Iris pigment epithelial cell (primary cell): ENCODE data around the gene ANO5.

Experiments
- DNase-seq: peaks from one replicate; pipeline ENCODE4 v3.0.0-alpha.2; 2011; ENCODE audit warnings: low read depth

Gene ANO5, protein sequence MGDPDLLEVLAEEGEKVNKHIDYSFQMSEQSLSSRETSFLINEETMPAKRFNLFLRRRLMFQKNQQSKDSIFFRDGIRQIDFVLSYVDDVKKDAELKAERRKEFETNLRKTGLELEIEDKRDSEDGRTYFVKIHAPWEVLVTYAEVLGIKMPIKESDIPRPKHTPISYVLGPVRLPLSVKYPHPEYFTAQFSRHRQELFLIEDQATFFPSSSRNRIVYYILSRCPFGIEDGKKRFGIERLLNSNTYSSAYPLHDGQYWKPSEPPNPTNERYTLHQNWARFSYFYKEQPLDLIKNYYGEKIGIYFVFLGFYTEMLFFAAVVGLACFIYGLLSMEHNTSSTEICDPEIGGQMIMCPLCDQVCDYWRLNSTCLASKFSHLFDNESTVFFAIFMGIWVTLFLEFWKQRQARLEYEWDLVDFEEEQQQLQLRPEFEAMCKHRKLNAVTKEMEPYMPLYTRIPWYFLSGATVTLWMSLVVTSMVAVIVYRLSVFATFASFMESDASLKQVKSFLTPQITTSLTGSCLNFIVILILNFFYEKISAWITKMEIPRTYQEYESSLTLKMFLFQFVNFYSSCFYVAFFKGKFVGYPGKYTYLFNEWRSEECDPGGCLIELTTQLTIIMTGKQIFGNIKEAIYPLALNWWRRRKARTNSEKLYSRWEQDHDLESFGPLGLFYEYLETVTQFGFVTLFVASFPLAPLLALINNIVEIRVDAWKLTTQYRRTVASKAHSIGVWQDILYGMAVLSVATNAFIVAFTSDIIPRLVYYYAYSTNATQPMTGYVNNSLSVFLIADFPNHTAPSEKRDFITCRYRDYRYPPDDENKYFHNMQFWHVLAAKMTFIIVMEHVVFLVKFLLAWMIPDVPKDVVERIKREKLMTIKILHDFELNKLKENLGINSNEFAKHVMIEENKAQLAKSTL

DNA sequence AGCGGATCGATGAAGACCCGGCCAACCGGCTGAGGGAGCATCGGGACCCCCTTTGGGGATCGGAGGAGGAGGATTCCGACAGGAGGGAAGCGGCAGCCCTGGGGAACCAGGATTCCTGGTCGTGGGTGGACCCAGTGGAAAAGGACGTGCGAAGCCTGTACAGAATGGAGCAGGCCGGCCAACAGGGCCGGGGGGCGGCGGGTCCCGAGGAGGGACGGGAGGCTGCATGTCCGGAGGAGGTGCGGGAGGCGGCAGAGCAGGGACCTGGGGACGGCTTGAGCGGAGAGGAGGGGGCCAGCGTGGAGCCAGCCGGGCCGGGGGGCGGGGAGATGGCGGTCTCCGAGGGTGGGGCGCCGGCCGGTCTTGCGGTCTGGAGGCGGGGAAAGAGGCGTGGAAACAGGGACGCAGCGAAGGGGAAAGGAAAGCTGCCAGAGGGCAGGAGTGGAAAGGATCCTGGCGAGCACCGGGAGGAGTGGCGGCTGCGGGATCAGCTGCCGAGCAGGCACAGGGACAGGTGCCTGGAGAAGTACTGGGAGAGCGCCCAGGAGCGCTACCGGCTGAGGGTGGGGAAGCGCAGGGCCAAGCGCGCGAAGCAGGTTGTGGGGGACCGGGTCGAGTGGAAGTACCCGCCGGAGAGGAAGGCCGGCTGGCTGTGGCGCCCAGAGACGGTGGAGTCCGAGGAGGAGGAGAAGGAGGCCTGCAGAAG, at the start of gene ANO5:
ANO5 (plus strand) TSS at position 444 of the 706 bp plus-strand sequence. CDS start 408 bp downstream, outside the sequence.
- no peak for DNase-seq

DNA sequence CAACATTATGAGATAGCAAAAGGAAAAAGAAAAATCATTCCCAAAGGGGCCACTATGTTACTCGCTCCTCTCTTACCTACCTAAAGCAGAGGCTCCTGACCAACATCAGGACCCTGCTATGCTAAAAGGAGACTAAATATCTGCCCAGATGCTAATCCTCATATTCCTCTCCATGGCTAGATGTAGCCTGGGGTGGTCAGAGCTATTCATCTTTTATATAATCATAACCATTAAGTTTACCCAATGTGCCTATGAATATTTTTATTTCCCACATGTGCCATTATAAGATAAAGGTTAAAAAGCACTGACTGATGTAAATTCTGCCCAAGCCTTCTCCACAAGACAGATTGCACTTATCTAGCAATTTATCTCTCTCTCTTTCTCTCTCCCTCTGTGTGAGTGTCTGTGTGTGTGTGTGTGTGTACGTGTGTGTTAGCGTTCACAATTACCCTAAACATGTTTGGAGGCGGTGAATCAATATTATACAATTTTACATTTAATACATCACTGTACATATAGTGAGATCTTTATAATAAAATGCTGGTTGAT, 41.2 kb upstream of the ANO5 start:
- no peak for DNase-seq

DNA sequence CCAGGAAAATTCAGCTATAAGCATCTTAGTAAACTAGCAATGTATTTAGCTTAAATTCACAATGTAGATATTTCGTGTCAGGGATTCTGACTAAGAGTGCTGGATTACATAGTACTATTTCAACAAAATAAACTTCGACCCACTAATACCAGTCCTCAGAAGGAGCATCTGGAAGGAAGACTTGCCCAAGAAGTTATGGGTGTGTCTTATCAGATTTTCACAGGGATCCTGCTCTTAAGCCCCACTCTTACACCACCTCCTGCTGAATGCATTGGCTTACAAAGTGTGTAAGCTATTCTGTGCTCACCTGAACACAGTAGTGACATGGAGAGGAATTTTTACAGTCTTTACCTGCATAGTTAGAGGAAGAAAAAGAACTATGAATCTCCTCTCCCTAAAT, 35.4 kb upstream of the ANO5 start:
- no peak for DNase-seq

DNA sequence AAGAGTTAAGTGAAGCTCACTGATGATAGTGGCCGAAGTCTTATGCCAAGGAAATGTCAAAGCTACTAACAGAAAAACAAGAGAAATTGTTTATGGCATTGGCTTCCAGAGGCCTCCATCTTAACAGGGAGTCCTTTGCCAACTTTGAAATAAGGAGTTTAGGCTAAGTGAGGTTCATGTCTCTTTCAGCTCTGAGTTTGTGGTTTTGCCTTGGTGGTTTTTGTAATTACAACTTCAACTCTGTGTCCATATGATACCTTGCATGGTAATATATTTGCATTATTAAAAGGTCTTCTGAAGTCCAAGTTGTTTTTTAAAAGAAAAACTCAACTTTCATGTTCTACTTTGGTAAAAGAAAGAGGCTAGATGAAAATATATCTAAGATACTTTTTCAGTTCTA, 31.4 kb upstream of the ANO5 start:
- no peak for DNase-seq

DNA sequence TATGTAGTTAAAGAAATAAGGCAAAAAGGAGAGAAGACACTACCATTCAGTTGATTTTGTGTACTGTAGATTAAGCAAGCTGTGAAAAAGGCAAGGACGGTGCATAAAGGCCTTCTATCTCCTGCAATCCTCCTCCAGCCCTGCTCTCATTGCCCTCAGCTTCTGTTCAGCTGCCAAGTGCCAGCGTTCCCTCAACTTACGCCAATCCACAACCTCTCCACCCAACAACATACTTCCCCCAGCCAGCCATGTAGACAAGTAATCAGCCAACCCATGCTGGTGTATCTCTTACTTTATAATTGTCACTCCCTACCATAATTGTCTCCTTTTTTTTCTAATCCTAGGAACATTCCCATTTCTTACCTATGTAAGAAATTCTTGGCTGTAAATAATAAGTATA, 30.1 kb upstream of the ANO5 start:
- no peak for DNase-seq

DNA sequence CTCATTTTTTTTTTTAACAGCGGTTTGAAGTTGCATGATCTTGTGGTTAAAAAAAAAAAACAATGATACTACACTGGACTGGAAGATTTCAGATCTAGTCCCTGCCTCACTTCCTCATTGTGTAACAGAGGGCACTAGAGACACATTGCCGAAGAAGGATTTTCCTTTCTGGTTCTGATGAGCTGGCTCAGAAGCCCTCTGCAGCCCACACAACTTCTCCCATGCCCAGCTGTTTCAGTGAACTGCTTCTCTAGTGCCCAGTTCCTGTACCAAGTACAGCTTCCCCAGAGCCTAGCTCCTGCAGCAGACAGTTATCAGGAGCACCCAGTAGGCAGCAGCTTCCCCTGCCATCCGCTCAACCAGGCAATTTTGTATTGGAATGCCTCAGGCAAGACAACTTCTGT, 29.5 kb upstream of the ANO5 start:
- DNase-seq, result peak; percentile 0

DNA sequence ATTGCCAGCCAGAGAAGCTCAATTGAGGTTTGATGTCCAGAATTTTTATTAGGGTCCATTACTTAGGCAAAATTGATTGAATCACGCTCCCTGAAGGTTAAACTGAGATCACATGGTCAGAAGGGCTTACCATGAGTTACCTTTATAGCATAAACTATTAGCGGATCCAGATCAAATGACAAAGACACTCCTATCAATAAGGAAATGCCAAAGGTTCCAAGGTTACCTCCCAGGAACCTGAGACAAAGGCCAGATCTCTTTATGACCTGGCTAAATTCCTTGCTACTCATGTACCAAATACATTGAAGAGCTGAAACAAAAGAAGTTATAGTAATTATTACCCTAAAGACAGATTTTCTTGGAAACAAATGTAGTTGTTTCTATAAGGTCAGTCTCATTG, 27.8 kb upstream of the ANO5 start:
- no peak for DNase-seq

DNA sequence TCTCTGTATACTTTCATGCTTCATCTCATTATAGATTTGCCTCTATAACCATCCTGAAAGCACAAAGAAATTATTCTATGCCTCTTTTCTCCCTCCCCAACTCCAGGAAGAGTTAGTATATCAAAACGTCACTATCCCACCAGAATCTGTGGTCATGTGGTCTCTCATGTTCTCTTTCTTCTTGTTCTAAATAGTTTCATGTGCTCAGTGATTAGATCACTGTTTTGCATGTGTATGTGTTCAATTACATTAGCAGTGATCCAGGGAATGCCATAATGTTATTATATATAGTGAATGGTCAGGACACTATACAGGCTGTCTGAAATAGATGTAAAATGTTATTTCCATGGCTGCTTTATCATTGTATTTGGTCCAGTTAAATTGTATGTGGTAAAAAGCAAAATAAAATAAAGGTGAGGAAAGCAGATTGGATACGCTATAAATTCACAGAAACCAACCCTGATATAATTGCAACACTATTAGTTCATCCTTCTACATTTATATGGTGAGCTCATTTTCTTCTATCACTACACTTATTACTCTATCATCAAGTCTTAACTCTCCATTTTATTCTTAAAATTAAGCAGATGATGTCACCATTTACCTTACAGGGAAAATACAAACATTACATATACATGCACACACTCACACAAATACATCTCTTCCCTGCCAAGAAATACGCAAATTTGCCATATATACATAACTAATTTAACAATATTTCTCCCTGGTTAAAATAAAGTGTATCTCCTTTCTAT, 26.9 kb upstream of the ANO5 start:
- no peak for DNase-seq

DNA sequence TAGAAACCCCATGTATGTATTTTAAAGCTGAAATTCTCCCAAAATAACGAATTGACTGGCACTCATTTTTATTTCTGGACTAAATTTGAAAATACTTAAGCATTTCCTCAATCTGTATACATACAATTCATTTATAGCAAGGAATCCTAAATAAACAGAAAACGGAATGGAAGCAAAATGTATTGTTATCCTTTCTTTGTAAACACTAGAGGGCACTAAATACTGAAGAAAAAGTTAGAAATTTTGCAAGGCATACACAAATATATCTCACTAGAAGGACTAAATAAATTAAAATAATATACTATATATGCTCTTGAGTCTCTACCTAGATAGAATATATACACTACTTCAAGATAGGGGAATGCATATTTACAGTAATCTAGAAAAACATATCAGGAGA, 23.1 kb upstream of the ANO5 start:
- peak; percentile 12 for DNase-seq

DNA sequence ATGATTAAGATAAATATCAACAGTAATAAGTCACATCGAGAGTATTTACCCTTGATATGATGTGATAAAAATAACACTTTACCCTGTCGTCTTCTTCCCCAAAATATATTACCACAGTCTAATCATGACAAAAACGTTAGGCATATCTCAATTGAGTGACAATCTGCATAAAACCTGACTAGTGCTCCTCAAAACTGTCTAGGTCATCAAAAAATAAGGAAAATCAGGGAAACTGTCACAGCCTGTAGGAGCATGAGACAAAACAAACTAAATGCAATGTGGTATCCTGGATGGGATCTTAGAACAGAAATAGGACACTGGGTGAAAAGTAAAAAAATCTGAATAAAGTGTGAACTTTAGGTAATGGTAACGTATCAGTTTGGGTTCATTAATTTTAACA, 19.4 kb upstream of the ANO5 start:
- DNase-seq, result no peak

DNA sequence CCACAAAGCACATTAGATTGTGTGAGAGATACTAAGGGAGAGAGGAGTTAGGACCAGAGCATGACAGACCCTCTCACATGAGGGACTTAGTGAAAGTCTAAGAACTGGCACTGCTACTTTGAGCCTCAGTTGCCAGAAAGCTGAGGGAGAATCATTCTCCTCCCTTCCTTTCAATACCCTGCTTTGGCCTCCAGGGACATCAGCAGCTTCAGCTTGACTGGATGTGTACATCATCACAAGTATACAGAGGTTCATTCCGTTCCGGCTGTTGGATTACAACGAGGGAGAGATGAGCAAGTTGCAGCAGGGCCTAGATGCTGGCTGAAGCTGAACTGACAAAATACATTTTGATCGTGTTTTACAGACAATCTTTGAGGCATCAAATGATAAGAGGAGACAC, 15.7 kb upstream of the ANO5 start:
- no peak for DNase-seq

DNA sequence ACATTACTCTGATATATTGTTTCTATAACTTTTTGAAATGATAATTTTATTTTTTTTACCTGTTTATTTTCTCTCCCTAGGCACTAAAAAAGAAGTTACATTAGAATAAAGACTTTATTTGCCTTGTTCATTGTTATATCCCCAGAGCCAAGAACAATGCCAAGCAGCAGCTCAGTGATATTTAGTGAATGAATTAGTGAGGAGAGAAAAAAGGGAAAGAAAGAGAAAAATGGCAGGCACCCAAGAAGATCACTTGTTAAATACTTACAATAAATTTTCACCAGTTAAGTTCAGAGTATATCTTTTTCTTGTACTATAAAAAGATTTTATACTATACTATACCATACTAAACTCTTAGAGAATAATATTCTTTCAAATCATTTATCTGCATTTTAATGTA, 13.3 kb upstream of the ANO5 start:
- DNase-seq, result no peak

DNA sequence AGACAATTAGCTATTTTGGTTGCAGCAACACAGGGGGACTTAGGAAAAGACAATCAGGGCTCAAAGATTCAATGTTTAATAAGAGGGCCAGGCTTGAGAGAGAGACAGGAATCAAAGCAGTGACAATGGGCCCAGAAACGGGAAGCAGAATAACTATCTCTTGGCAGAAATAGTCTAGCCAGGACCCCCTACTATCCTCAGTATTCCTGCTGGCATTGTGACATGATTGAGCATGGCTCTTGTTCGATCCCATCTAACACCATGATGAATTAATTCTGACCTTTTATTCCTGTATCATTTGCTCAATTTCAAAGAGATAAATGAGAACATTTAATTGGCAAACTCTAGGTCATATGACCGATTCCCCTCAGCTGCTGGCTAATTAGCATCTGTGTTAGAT, 12.8 kb upstream of the ANO5 start:
- no peak for DNase-seq

DNA sequence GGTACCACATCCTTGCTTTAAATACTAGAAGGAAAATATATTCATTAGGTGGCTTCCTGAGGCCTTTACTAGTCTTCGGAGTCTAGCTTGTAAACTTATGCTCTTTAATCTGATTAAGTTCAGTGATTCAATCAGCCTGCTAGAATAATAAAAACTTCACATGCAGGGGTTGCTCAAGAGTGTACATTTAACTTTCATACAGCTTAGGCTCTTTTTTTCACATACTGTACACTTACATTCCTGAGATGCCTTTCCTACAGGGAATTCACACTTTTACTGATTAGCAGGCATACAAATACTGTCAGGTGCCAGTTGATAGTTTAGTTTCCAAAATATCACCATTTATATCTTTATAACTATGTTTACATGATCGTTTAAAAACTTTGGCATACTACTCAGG, 3.2 kb upstream of the ANO5 start:
- no peak for DNase-seq

DNA sequence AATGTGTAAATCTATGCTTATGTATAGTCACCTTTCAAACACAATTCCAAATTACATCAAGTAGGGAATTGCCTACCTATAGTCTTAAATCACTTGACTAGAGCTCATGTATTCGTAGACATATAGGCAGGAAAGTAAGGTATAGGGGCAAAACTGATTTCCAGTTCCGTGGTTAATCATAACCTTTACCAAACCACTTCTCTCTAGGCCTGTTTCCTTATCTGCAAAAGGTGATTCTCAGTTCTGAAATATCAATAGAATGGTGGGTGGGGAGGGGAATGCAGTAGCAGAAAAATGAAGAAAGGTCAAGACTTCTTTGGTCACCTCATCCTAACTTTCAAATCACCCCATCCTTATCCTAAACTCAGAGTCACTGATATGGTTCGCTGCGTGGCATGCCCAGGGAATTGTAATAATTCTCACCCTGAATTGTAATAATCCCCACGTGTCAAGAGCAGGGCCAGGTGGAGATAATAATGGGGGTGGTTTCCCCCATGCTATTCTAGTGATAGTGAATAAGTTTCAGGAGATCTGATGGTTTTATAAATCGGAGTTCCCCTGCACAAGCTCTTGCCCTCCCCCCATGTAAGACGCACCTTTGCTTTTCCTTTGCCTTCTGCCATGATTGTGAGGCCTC, 1.9 kb upstream of the ANO5 start:
- DNase-seq, result no peak

DNA sequence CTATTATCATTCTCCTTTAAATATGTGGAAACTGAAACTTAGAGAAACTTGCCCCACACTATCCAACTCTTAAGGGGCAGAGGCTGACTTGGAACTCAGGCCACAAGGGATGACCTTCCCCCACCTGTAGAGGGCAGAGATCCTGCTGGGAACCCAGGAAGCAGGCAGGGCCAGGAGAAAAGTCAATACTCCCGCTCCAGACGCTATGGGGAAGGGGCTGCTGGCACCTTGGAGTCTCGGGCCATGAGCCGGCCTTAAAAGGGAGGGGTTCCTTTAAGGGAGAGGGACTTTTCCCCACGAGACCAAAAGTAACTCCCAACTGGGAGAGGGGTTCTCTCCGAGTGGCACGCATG, 620 bp upstream of the ANO5 start:
- no peak for DNase-seq

DNA sequence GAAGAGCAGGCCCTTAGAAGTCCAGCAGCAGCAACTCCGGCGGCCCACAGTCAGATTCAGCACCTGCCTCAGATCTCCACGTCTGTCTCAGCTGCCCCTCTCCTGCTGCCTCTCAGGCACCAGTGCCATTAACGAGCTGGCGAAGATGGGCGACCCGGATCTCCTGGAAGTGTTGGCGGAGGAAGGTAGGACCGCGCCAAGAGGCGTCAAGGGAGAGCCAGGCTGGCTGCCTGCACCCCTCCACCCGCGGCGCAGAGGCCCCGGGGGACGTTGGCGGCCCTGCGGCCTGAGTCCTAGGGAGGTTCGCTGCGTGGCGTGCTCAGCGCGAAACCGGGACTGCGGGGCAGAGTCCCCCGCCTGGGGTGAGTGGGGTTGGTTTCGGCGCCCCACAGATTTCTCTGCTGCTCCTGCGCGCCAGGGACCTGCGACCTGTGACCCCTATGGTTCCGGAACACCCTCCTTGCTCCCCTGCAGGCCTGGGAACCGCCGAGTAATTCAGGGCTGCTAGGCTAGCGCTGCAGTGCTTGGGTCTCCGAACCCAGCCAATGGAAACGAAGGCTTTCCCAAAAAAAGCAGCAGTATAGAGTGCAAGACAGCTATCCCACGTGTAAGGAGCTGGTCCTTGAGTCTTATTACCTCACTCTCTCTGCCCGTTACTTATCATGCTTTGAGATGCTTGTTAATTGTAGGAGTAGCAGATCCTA, 615 bp downstream of the ANO5 start:
- DNase-seq, result no peak

DNA sequence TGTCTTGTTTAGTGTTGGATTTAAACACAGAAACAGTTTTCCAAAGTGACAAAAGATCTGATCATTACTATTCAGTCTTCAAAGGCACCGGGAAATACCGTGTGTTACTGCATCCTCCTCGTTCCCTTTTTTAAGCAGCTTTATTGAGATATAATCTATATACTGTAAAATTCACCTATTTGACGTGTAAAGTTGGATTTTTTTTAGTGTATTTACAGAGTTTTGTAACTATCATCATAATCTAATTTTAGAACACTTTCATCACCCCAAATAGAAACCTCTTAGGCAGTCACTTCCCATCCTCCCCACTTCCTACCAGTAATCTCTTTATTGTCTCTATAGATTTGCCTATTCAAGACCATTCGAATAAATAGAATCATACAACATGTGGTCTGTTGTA, 1.4 kb downstream of the ANO5 start:
- no peak for DNase-seq

DNA sequence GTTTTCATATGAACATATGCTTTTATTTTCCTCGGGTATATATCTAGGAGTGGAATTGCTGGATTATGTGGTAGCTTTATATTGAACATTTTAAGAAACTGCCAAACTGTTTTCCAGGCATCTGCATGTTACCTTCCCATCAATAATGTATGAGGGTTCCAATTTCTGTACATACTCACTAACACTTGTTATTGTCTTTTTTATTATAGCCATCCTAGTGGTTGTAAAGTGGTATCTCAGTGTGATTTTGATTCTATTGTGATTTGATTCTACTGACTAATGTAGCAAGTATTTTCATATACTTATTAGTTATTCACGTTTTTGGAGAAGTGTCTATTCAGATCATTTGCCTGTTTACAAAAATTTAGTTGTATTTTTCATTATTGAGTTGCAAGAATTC, 2.0 kb downstream of the ANO5 start:
- no peak for DNase-seq

DNA sequence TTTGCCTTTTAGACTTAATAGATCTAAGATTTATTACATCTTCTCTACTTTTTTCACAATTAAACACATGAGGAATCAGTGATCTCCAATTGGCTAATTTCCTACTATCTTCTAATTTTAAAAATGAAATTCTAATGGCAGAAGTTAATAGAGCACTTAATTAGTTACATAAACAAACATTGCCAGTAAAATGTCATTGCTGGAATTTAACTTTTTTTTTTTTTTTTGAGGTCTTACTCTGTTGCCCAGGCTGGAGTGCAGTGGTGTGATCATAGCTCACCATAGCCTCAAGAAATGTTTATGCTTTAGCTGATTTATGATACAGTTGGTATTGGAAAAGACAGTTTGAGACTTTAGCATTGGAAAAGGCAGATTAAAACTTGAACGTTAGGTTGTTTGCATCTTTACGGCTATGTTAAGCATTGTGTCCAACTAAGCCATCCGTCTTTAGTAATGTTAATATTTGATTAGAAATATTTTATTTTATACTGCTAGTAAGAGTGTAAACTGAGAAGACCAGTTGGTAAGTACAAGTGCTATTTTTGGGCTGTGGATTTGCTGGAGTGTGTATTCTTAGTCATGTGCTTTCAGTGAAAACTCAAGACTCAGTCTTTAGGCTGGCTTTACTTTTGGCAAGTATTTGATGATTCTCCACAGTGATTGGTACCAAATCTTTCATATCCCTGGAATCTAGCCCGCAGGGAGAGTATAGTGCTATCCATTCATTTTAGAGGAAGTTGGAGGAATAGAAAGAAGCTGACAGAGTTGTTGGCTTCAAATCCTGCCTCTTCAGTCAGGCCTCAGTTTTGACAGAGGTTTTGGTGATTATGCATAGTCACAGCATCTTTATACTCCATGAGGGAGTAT, 4.5 kb downstream of the ANO5 start:
- no peak for DNase-seq
